GM21576 (cell line): ENCODE data around the gene PFKFB4.

ENCODE experiments used
- ATAC-seq: cut with Tn5 transposase; IDR thresholded peaks from one replicate; pipeline ENCODE4 v1.9.1; 2021; ENCODE audit warnings: mild to moderate bottlenecking, moderate library complexity; ENCODE audit not compliant: unreplicated experiment

The PFKFB4 gene

GRCh38 chr3:48468329-48468731 is 88.3 kb downstream of the PFKFB4 start:
- no peak for ATAC-seq
